Measurements from ENCODE around the gene DENND1A. TPM values are rescaled to one million over a fixed set of nuclear protein-coding genes. Genes with fewer than 3 reads are reported as not detected.
"Not testable (repeated sequence)": the region's sequence is repeated elsewhere in the genome, so short reads cannot be mapped to it uniquely, and the experiment has no call there.

DENND1A gene
- total RNA-seq, 1 donor from 2014 or later = 14.9 TPM

DNA sequence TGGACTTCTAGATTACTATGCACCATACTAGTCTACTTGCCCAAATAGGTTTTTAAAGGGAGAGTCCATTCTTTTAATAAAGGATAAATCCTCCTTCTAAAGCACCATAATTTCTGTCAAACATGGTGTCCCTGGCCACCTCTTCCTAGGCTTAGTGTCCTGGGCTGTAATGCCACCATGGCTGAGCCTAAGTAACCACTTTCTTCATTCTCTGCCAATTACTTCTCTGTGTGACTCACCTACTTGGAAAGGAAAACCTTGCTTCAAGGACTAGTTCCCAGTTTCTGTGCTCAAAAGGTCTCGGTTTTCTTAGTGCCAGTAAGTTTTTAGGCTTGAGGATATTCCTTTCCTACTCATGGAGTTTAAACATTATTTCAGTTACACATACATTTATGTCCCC is 273.4 kb downstream of the DENND1A start:
- intact Hi-C loops (cut with micrococcal nuclease) = no loop called here

DNA sequence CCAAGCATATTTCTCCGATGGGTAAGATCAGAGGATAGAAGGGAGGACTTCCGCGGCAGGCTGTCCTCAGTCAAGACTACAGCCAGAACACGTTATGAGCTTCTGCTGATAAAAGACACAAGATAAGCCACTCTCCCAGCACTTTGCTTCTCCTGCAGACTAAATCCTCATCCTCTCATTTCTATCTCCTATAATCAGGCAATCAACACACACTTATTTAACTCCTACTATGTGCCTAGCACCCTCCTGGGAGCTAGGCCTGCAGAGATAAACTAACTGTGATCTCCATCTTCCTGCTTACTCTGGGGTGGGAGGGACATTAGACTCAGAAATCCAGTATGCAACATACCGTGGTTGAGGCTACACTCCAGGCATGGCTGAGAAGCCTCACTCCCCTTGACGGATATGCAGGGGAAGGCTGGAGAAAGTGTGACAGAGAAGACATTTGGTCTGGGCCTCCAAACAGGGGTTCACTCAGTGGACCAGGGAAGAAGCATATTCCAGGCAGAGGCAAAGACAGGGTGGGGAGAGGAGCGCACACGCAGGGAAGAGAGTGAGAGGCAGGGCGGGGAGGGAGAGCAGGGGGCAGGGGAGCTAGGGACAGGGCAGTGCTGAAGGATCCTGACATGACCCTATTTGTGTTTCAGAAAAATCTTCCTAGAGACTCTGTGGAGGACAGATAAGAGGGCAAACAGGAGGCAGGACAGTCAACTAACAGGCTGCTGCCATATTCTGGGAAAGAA is 274.1 kb downstream of the DENND1A start:
- intact Hi-C loops (cut with micrococcal nuclease) = no loop called here

DNA sequence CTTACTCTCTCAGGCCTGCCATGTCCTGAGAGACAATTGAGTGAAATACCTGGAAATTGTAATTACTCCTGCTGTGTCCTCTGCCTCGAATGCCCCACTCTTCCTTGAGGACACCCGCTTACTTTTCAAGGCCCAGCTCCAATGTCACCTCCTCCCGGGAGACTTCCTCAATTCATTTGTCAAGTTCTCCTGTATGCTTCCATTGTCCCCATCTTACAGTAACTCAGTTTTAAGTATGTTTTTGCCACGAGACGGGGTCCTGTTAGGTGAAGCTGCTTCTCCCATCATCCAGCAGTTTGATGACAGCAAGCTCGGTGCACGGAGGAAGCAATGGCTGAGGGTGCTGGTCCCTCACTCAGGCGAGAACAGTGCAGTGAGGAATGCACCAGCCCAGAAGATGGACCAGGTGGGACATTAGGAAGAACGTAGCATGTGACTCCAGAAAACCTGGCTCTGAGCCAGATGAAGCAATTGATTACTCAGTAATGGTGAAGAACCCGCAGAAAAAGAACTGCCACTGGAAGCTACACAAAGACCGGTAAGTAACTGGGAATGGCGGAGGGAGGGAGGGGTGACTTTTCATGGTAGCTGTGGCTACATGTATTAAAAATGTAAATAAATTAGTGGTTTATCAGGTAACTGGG is 274.8 kb downstream of the DENND1A start:
- intact Hi-C loops (cut with micrococcal nuclease) = no loop called here

DNA sequence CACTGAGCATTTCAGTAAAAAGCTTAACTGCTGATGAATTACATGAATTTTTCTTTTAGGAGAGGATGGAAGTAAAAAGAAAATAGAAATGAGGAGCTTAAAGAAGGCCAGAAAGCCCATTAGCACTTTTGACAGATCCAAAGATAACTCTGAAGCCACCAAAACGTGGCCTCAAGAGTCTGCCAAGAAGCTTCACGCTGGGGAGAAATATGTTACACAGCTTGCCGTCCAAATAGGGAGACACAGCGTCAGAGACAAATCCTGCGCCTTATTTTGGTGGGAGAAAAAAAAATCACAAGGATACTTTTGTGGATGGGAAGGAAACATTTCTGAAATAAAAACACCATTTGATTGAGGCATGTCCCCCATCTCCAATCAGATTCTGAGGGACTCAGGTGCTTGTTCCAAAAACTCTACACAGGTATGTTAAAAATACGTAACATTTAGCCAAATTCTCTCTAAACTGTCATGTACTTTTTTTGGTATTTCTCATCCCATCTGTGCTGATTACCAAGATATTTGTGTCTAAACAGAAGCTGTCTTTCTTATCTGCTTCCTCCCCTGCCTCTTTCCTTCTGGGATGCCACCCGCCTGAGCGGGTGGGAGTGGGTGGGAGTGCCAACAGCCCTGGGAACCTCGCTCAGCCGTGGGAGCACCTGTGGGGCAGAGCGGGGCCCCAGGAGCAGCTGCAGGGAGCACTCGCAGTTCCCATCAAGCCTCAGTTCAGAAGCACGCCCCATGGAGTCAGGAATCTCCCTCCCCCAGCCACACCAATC is 275.5 kb downstream of the DENND1A start:
- intact Hi-C loops (cut with micrococcal nuclease) = no loop called here

DNA sequence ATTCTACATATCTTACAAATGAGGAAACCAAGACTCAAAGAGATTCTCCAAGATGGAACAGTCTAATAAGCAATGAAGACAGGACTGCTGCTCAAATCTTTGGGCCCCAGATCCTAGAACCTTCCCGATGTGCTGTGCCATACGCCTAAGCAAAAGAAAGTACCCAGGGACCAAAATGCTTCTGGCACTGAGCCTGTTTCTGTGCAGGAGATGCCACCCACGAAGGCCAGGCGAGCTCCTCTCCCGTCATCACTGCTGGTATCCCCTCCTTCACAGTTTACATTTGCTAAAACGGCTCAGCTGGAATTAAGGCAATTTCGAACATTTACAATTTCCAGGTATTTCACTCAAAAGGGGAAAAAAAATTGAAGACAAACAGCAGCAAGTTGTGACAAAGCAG is 277.5 kb downstream of the DENND1A start:
- intact Hi-C loops (cut with micrococcal nuclease) = no loop called here

DNA sequence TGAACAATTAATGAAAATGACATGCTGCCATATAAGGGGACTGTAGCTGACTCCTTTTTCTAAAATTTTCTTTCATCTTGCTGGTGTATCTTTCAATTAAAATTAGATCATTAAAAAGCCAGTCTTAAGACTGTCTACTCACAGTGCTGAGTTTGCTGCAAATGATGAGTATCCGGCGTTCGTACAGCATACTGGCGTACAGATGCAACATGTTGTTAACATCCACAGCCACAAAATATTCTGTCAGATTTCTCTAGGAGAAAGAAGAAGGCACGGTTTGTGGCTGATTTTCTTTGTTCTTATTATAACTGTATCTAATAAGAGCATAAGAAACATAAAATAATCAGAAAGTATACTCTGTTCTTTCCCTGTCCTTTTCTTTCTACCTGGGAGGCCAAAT is 278.1 kb downstream of the DENND1A start:
- intact Hi-C loops (cut with micrococcal nuclease) = no loop called here

DNA sequence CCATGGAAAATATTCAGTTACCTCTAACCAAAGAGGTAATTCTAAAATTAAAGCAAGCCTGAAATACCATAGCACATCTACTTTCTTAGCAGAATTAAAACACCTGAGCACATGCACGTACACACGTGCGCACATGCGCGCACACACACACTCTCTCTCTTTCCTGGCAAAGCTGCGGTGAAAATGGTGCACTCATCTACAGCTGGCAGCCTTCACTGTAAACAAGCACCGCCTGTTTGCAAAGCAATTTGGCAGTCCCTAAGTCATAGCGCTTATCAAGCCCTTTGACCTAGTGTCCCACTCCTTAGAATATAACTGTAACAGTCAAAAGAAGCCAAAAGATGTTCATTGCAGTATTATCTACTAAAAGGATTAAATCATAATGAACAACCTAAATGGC is 278.7 kb downstream of the DENND1A start:
- intact Hi-C loops (cut with micrococcal nuclease) = no loop called here

DNA sequence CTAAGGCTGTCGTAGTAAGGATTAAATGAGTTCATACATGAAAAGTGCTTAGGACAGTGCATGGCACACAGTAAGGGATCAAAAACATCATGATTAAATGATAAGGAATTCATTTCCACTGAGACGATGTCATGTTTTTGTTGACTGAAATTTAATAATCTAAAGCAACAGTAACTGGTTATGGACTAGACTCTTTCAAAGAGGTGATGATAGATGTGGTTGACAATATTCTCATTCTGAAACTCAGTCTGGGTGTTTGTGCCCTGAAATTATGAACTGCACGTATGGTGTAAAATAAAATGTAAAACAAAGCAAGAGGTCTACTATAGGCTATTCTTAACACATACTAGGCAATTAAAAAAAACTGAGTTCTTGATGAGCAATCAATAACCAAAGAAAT is 280.0 kb downstream of the DENND1A start:
- intact Hi-C loops (cut with micrococcal nuclease) = no loop called here

DNA sequence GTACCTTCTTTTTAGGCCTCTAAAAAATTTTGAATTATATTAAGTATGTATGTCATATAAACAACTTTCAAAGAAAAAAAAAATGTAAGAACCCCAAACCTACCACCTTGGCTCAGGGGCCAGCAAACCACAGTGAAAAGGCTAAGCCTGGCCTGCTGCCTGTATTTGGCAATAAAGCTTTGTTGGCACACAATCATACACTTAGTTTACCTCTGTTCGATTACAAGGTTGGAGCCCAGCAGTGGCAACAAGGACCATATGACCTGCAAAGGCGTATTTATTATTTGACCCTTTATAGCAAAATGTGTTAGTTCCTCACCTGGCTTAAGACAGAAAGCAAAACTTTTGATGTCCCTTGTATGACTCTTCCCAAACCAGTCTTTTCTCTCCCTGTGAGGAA is 282.8 kb downstream of the DENND1A start:
- intact Hi-C loops (cut with micrococcal nuclease) = no loop called here

DNA sequence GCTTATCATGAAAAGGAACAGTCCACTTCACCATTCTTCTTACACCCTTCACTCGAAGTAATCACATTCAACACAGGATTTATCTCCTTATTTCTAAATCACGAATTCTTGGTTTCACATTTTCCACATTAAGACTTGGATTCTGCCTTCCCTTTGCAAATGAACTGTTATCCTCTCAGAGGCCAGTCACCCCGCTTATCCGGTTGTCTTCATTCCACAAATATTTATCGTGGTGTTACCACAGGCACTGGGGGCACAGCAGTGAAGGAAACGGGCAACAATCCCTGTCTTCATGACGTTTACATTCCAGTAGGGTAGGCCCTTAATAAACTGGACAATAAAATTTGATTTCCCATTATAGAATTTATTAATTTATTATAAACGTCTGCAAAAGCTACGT is 284.2 kb downstream of the DENND1A start:
- intact Hi-C loops (cut with micrococcal nuclease) = no loop called here

DNA sequence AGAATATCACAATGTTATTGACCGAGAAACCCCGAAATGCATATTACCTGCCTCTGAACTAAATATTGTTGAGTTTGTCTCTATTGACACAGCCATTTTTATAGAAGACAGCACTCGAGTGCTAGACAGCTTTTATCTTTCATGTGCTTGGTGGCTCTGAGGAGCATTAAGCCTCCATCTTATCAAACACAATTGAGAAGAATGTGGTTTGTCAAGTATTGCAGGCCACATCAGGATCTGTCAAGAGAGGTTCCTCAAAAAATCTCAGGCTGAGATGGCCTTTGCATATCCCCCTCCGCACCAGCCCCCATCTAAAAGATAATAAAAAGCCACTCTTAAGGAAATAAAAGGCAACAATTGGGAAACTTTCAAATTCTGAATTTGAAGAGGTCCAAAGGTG is 284.8 kb downstream of the DENND1A start:
- intact Hi-C loops (cut with micrococcal nuclease) = no loop called here

DNA sequence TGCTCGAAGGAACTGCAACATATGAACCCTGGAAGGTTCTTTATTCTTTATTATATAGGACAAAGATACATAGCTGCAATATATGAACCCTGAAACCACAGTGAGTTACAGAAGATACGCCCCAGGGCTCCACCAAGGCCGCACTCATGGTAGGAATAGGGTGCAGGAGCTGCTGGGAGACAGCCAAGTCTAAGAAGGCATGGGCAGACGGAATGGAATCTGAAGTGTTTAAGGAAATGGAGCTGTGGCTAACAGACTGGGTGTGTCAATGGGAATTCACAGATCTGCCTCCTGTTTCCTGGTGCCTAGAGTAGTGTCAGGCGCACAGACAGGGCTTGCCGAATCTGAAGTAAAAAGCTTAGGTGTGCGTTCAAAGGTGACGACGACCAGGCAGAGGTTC is 286.4 kb downstream of the DENND1A start:
- intact Hi-C loops (cut with micrococcal nuclease) = no loop called here

DNA sequence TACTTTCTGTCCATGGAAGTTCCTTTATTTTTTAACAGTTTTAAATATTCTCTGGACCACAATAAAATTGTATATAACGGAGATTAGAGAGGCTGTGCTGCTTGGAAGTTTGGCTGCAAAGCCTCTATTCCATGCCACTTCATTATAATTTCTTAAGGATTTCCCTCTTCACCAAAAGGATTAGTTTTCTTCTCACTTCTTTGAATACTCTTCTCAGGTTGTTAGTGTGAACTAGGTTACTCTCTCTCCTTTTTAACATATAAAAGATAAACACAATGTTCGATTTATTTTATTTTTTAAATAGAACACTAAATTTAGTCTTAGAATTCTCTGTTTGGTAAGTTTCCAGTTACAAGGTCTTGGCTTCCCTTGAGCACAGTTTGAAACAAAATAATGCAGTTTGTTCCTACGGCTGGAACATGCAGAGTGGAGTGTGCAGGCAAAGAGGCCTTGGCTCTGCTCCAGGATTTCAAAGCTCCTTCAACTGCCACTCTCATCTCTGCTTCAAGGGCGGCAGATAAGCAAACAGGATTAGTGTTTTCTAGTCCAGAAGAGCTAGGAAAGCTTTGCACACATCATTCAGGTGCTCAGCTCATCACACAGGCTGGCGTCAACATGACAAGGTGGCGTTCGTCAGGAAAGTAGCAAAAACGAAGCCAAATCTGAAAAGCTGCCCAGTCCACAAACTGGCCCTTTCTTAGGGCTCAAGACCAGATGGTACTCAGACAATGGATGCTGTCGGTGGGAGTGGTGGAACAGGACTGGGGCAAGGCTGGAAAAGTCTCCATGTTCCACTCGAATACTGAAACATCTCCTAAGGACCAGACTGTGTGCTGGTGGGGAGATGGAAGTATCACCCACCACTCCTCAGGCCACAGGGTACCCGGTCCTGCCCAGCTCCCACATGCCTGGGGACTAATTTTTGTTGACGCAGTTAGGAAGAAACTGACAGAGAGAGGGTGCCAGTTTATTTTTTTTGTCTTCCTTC is 287.3 kb downstream of the DENND1A start:
- intact Hi-C loops (cut with micrococcal nuclease) = no loop called here

DNA sequence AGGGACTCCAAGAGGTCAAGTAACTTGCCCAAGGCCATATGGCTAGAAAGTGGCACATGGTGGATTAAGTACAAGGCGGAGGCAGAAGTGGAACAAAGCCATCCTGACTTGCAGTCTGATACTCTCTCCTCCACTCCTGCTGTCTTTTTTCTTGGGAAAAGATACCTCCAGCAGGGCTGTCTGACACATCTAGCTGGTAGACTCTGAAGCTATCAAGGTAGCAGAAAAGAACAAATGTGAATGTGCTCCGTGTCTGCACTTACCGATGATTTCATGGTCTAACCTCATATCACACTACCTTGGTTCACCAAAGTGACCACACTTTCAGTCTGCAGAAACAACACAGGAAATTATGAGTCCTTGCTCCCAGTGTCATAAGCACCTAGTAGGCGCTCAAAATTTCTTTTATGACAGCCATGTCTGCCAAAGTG is 289.1 kb downstream of the DENND1A start:
- intact Hi-C loops (cut with micrococcal nuclease) = no loop called here

DNA sequence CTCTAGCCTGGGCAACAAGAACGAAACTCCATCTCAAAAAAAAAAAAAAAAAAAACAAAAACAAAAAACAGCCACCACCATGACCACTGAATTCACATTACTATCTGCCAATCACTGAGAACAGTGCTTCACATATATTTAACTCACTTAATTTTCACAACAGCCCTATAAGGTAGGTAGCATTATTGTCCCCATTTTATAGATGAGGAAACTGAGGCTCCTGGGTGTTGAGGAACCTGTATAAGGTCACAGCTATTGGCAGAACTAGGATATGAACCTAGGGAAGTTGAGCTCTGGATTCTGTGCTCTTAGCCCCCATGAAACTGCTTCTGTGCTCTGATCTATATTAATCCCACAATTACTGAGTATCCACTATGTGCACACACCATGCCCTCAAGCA is 290.2 kb downstream of the DENND1A start:
- intact Hi-C loops (cut with micrococcal nuclease) = loop anchor here (2.0 kb wide), 2 partner anchors 77 to 289 kb away; no protein-coding TSS in a partner anchor

DNA sequence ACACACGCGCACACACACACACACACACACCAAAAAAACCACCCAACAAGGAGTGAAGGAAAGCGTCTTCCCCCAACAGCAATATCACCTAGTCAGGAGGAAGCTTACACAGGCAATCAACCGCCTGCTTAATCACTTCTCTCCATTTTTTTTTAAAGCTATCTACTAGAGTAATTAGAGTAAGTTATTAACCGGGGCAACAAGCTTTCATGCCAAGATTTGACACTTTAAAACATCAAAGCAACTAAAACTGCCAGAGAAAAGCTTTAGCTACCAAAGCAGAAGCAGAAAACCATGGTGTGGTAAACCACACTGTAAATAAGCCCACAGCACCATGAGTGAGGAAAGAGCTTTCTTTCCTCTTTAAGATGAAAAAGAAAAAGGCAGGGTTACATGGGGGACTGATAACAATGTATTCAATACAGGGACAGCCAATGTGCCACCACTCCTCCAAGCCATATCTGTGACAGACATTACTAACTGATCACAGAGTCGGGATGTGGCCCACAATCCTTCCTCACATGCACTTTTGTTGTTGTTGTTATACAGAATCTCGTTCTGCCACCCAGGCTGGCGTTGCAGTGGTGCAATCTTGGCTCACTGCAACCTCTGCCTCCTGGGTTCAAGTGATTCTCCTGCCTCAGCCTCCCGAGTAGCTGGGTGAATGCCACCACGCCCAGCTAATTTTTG is 291.8 kb downstream of the DENND1A start:
- intact Hi-C loops (cut with micrococcal nuclease) = loop anchor here (2.0 kb wide), 2 partner anchors 75 to 291 kb away; no protein-coding TSS in a partner anchor

DNA sequence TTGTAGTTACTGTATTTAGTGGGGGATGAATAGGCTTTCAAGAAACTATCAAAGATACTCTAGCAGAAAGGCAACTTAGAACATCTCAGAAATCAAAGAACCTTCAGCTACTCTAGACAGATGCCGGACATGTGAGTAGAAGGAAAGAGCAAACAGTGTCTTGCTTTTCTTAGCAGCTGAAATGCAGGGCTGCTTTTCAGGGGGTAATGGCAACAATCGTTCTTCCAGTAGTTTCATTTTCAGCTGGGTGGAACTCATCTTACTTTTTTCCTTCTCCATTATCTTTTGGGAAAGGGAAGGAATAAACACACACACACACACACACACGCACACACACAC is 292.4 kb downstream of the DENND1A start:
- intact Hi-C loops (cut with micrococcal nuclease) = no loop called here

DNA sequence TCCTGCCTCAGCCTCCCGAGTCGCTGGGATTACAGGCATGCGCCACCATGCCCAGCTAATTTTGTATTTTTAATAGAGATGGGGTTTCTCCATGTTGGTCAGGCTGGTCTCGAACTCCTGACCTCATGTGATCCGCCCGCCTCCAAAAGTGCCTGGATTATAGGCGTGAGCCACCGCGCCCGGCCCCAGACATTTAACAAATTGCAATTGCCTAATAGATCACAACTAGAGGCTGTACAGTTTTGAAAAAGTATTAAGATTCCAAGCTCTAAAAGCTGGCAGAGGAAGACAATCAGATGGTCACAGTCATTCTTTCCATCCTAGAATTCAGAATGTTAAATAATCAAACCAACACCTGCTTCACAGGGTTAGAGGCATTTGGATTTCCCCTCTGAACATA is 293.1 kb downstream of the DENND1A start:
- intact Hi-C loops (cut with micrococcal nuclease) = not testable (repeated sequence)

DNA sequence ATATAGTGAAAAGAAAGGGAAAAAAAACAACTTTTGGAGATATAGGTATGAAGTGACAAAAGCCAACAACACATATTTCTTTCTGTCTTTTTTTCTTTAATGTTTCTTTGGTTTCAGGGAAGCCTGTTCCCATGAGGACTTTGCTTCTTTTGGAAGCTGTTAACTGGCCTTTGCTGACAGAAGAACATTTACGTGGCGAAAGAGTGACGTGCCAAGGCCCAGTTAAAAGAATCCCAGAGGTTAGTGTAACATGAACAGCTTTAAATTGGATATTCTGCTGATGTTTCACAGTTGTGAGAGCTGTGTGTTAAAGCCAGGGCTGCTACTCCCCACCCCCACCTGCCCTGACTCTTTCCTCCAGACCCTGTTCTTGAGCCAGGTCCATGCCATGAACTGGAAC is 298.1 kb downstream of the DENND1A start:
- intact Hi-C loops (cut with micrococcal nuclease) = no loop called here

DNA sequence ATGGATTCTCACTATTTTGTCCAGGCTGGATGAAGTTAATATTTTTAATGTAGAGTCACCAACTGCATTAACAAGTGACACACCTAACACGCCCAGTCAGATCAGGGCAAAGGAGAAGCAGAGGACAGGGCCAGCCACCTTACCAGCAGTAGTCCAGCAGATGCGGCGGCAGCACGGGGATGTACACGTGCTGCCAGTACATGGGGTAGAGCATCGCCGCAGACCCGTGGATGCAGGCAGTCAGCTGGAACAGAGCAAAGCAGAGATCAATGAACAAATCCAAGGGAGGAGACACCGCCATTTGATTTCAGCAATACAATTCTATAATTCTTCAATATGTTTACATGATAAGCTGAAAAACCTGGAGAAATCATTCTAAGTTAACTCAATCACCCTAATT is 299.7 kb downstream of the DENND1A start:
- intact Hi-C loops (cut with micrococcal nuclease) = no loop called here

DNA sequence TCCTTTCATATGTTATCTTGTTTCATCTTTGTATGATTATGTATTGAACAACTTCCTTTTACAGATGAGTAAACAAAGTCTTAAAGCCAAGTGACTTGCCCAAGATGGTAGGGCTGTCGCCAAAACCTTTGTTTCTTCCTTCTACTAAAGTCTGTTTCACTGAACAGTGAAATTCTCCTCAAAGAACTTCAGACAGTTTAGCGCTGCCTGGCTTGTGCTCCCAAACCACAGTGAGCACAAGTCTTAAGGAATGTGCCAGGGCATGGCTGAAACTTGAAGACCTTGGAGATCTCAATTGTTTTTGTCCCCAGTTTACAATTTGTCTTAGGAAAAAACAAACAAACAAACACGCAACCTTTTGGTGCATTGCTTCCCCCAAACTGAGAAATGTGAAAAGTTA is 300.4 kb downstream of the DENND1A start:
- intact Hi-C loops (cut with micrococcal nuclease) = no loop called here
